K562 (cell line): Measurements from ENCODE around the gene LMO7. TPM values are rescaled to one million over a fixed set of nuclear protein-coding genes. Genes with fewer than 3 reads are reported as not detected.

Source experiments
- ATAC-seq: fragments of 200-7000 bp; cut with Tn5 transposase; 3 replicates; pipeline ENCODE4 v1.9.1; 2020; ENCODE audit warnings: moderate library complexity
- BruUV-seq: library from RNA; stranded (reverse); fragments of 400-500 nt; replicated peaks from 2 replicates; lab custom pipeline; 2021; lab: Mats Ljungman, UMichigan
- CTCF ChIA-PET: fragments of 300-600 bp; formaldehyde crosslinking; extraction: SDS; loops from one replicate; lab custom pipeline; 2021; ENCODE audit warnings: low intra/inter-chr PET ratio; lab: Yijun Ruan, JAX
- POLR2A ChIA-PET: fragments of 300-600, 350-650 bp; sonication (Branson Sonifier 250); formaldehyde crosslinking; extraction: SDS; loops from one replicate; lab custom pipeline; 2021; ENCODE audit warnings: antibody characterized with exemption, inconsistent platforms; lab: Yijun Ruan, JAX
- DNase-seq, 4 experiments: peaks; one replicate each; pipeline versions ENCODE4 v3.0.0 to v3.0.0-alpha.2; 2011 to 2018; ENCODE audit warnings: low spot score in 3 of 4, mixed read lengths in 3 of 4; ENCODE audit errors: extremely low read depth in 1 of 4
- FAIRE-seq: peaks from 2 replicates; lab custom pipeline; 2011; peaks lifted over from hg19 to GRCh38; lab: Jason Lieb, UNC
- H2AFZ ChIP-seq: 2 replicates; pipeline ENCODE4 v1.6.0; 2011; ENCODE audit warnings: low read depth, low read length, control low read depth, inconsistent platforms
- H3K27ac ChIP-seq: fragments of 200-600 bp; 3 replicates; pipeline ENCODE4 v1.8.0; 2011; ENCODE audit warnings: low read depth, mild to moderate bottlenecking, control low read depth, inconsistent platforms, low read length, moderate library complexity, mixed read lengths; ENCODE audit errors: extremely low read depth
- H3K27me3 ChIP-seq, 2 experiments: fragments of 300-600 bp in 1 of 2; 2 replicates in 1 of 2; 3 replicates in 1 of 2; pipeline versions ENCODE4 v1.6.0 to v1.8.0; 2011; ENCODE audit warnings: inconsistent platforms in 2 of 2, low read length in 2 of 2, mild to moderate bottlenecking in 1 of 2, mixed read lengths in 1 of 2, moderate library complexity in 1 of 2; ENCODE audit not compliant: control insufficient read depth in 2 of 2, insufficient read depth in 2 of 2
- H3K36me3 ChIP-seq: fragments of 300-600 bp; 3 replicates; pipeline ENCODE4 v1.8.0; 2011; ENCODE audit warnings: mild to moderate bottlenecking, low read length, inconsistent platforms; ENCODE audit not compliant: control insufficient read depth, insufficient read depth
- H3K4me1 ChIP-seq, 2 experiments: fragments of 200-600 bp in 1 of 2; replicated peaks in 1 of 2; 2 replicates in 1 of 2; 3 replicates in 1 of 2; pipeline versions ENCODE4 v1.5.1 to v1.8.0; 2011; ENCODE audit warnings: inconsistent platforms in 2 of 2, low read length in 2 of 2, mild to moderate bottlenecking in 1 of 2, mixed read lengths in 1 of 2, moderate library complexity in 1 of 2; ENCODE audit not compliant: control insufficient read depth in 2 of 2, insufficient read depth in 2 of 2
- H3K4me2 ChIP-seq: 2 replicates; pipeline ENCODE4 v1.6.1; 2011; ENCODE audit warnings: low read length, control low read depth, inconsistent platforms, mixed read lengths; ENCODE audit not compliant: insufficient read depth
- H3K4me3 ChIP-seq: fragments of 200-600 bp; sonication (generic), shearing (Covaris generic); 2 replicates; pipeline ENCODE4 v1.5.1; 2016; ENCODE audit warnings: control low read depth, inconsistent platforms
- H3K79me2 ChIP-seq: fragments of 200-600 bp; 3 replicates; pipeline ENCODE4 v1.8.0; 2011; ENCODE audit warnings: low read length, inconsistent platforms; ENCODE audit not compliant: control insufficient read depth, insufficient read depth
- H3K9ac ChIP-seq, 2 experiments: 2 replicates each; pipeline versions ENCODE4 v1.6.0 to v1.6.1; 2011; ENCODE audit warnings: low read depth in 2 of 2, low read length in 2 of 2, control low read depth in 1 of 2, inconsistent platforms in 1 of 2, mild to moderate bottlenecking in 1 of 2, mixed read lengths in 1 of 2; ENCODE audit not compliant: insufficient read depth in 1 of 2
- H3K9me1 ChIP-seq: one replicate; pipeline ENCODE4 v1.6.0; 2011; ENCODE audit warnings: inconsistent platforms, mild to moderate bottlenecking, low read length, moderate library complexity; ENCODE audit not compliant: control insufficient read depth, insufficient read depth
- H3K9me3 ChIP-seq: replicated peaks from 2 replicates; pipeline ENCODE4 v1.5.1; 2011; ENCODE audit warnings: low read depth, low read length, inconsistent platforms; ENCODE audit not compliant: control insufficient read depth, insufficient read depth
- H4K20me1 ChIP-seq: replicated peaks from 2 replicates; pipeline ENCODE4 v1.6.1; 2011; ENCODE audit warnings: low read length, inconsistent platforms, mixed read lengths; ENCODE audit not compliant: control insufficient read depth, insufficient read depth
- ARHGAP35 ChIP-seq: fragments of 450-650 bp; IDR thresholded peaks from 2 replicates; pipeline ENCODE4 v1.6.1; 2018; ENCODE audit not compliant: partially characterized antibody
- BRF1 ChIP-seq: IDR thresholded peaks from 3 replicates; pipeline ENCODE4 v1.6.1; 2011; ENCODE audit warnings: borderline replicate concordance, mild to moderate bottlenecking; ENCODE audit not compliant: insufficient read length; ENCODE audit errors: extremely low read depth
- CBFA2T3 ChIP-seq: fragments of 450-650 bp; IDR thresholded peaks from 2 replicates; pipeline ENCODE4 v1.6.1; 2017
- CHD4 ChIP-seq: fragments of 200-600 bp; sonication (generic); IDR thresholded peaks from 3 replicates; pipeline ENCODE4 v1.6.1; 2012; ENCODE audit warnings: low read depth, mild to moderate bottlenecking, mixed read lengths, low read length, inconsistent platforms; ENCODE audit not compliant: insufficient read depth, insufficient replicate concordance, poor library complexity, severe bottlenecking
- ELF1 ChIP-seq: fragments of 200-800 bp; sonication (Bioruptor generic); IDR thresholded peaks from 2 replicates; pipeline ENCODE4 v1.6.1; 2016; ENCODE audit warnings: missing genetic modification characterization, missing compliant biosample characterization
- NCOA4 ChIP-seq: fragments of 450-650 bp; IDR thresholded peaks from 2 replicates; pipeline ENCODE4 v1.6.1; 2018; ENCODE audit warnings: mild to moderate bottlenecking; ENCODE audit not compliant: partially characterized antibody
- NRF1 ChIP-seq, 2 experiments: fragments of 450-650 bp; IDR thresholded peaks in 1 of 2; conservative IDR thresholded peaks in 1 of 2; 2 replicates each; pipeline ENCODE4 v1.6.1; 2014; ENCODE audit warnings: mild to moderate bottlenecking in 2 of 2
- SREBF2 ChIP-seq: sonication (generic); formaldehyde crosslinking; IDR thresholded peaks from 2 replicates; pipeline ENCODE4 v1.4.0; 2020; ENCODE audit warnings: mild to moderate bottlenecking, missing genetic modification reagents
- ZNF586 ChIP-seq: fragments of 450-650 bp; formaldehyde crosslinking; conservative IDR thresholded peaks from 2 replicates; pipeline ENCODE4 v1.4.0; 2020; ENCODE audit warnings: mild to moderate bottlenecking, moderate library complexity
- ZNF589 ChIP-seq: fragments of 200-800 bp; sonication (Bioruptor generic); IDR thresholded peaks from 2 replicates; pipeline ENCODE4 v1.6.1; 2016; ENCODE audit warnings: low read depth, missing genetic modification characterization, missing compliant biosample characterization
- in situ Hi-C: fragments of 300-500 bp; cut with MboI; formaldehyde crosslinking; loops from 4 replicates; pipeline ENCODE4 v1.15.0; 2018; ENCODE audit warnings: inconsistent platforms, mixed read lengths
- intact Hi-C: fragments of 100-400 bp; cut with micrococcal nuclease; formaldehyde crosslinking; loops from 2 replicates; pipeline ENCODE4 v1.14.2; 2022
- polyA plus RNA-seq, 8 experiments: library from polyadenylated mRNA; depleted of rRNA in 4 of 8; stranded (reverse) in 5 of 8; unstranded in 3 of 8; fragments of >200 nt; fragmentation: Nextera tagmentation in 2 of 8; fragmentation: Illumina TruSeq in 1 of 8; extraction: Ambion mirVana in 2 of 8; extraction: Trizol in 1 of 8; gene quantifications; 2 replicates each; pipeline versions ENCODE4 v1.2.1 to v1.2.3, GENCODE V29; 2011 to 2014; ENCODE audit warnings: inconsistent platforms in 1 of 8, missing spikeins in 1 of 8
- total RNA-seq, 7 experiments: library from RNA; depleted of rRNA in 6 of 7; stranded (reverse); fragments of >200 nt in 6 of 7; fragmentation: Illumina TruSeq in 2 of 7; extraction: Trizol in 2 of 7; gene quantifications; 2 replicates each; pipeline versions ENCODE4 v1.2.1 to v1.2.3, GENCODE V29; 2011 to 2021; ENCODE audit warnings: low replicate concordance in 1 of 7
- TF ChIP-seq, protein P1 (sequence below), 2 experiments: fragments of 450-650 bp in 1 of 2; sonication (generic) in 1 of 2; formaldehyde crosslinking in 1 of 2; IDR thresholded peaks; 2 replicates each; pipeline versions ENCODE4 v1.7.1 to v1.9.0; 2016 to 2022; ENCODE audit warnings: inconsistent platforms in 1 of 2, mild to moderate bottlenecking in 1 of 2, missing genetic modification reagents in 1 of 2

LMO7 gene
- total and polyA plus RNA-seq, 9 of the 15 experiments (the other 6 are each of a cell fraction or from before 2014, with no cell fraction given) = 0.42 to 4.3 (median 1.7) TPM

DNA sequence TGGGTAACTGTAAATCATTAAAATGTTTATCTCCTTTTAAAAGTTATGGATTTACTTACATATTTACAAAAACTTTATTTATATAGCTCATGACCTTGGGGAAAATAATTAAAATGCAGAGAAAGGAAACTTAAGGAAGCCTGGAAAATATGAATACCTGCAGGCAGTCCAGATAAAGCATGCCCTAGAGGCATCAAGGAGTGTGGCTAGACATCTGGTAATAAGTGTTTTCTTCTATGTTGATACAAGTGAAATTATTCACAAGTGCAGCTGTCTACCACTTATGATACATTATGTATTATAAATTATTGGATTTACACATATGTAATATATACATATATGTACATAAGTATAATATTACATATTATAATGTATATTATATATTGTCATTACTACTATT lies 207.9 kb downstream of the LMO7 start:
- H2AFZ ChIP-seq = no peak overlapping the region
- in situ Hi-C loops (no loop called here), intact Hi-C loops (no loop called here)
- no peaks in the 10 kb centered on the region for H3K4me1 ChIP-seq
- DNase-seq (no peak), FAIRE-seq (no peak), ATAC-seq (no peak)
- no peaks in the 10 kb centered on the region for H3K36me3 ChIP-seq
- no peak overlapping the region for H3K4me2 ChIP-seq
- no peaks in the 10 kb centered on the region for H3K9me1 ChIP-seq
- H3K79me2 ChIP-seq = no peaks in the 10 kb centered on the region
- POLR2A ChIA-PET = interaction anchor here (0.6 kb wide), 1 partner anchor 1054 kb away, joined by 3 read pairs; no protein-coding TSS in a partner anchor
- no TSS peak for BruUV-seq
- no peak overlapping the region for H3K4me3 ChIP-seq
- H3K27ac ChIP-seq = no peak overlapping the region
- TF ChIP-seq SREBF2 (no peak), NRF1 (conservative IDR thresholded peaks at IDR 0.05 in 1 of 2, IDR thresholded peaks at IDR 0.05 in 1 of 2) (no peak), NCOA4 (no peak), ARHGAP35 (no peak), BRF1 (no peak), ZNF586 (CRISPR knock-in tag) (no peak), ELF1 (tag) (no peak), CHD4 (no peak), CBFA2T3 (no peak), ZNF589 (CRISPR knock-in tag) (no peak)
- TF ChIP-seq, protein P1, sequence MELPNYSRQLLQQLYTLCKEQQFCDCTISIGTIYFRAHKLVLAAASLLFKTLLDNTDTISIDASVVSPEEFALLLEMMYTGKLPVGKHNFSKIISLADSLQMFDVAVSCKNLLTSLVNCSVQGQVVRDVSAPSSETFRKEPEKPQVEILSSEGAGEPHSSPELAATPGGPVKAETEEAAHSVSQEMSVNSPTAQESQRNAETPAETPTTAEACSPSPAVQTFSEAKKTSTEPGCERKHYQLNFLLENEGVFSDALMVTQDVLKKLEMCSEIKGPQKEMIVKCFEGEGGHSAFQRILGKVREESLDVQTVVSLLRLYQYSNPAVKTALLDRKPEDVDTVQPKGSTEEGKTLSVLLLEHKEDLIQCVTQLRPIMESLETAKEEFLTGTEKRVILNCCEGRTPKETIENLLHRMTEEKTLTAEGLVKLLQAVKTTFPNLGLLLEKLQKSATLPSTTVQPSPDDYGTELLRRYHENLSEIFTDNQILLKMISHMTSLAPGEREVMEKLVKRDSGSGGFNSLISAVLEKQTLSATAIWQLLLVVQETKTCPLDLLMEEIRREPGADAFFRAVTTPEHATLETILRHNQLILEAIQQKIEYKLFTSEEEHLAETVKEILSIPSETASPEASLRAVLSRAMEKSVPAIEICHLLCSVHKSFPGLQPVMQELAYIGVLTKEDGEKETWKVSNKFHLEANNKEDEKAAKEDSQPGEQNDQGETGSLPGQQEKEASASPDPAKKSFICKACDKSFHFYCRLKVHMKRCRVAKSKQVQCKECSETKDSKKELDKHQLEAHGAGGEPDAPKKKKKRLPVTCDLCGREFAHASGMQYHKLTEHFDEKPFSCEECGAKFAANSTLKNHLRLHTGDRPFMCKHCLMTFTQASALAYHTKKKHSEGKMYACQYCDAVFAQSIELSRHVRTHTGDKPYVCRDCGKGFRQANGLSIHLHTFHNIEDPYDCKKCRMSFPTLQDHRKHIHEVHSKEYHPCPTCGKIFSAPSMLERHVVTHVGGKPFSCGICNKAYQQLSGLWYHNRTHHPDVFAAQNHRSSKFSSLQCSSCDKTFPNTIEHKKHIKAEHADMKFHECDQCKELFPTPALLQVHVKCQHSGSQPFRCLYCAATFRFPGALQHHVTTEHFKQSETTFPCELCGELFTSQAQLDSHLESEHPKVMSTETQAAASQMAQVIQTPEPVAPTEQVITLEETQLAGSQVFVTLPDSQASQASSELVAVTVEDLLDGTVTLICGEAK (IDR thresholded peaks at IDR 0.05) = no peak
- TF ChIP-seq, protein P1 (CRISPR knock-in tag; IDR thresholded peaks at IDR 0.05) = no peak
- TF ChIP-seq, all 486 proteins: peak for 0
- Histone ChIP-seq H3K9me3 (no peaks in the 10 kb centered on the region), H4K20me1 (no peaks in the 10 kb centered on the region), H3K9ac (no peak overlapping the region), H3K27me3 (no peaks in the 10 kb centered on the region)
- CTCF ChIA-PET = no interaction called here
